HepG2 (cell line): Measurements from ENCODE around the gene ACSL3. TPM values are rescaled to one million over a fixed set of nuclear protein-coding genes. Genes with fewer than 3 reads are reported as not detected.

Source experiments
- AHDC1 ChIP-seq: sonication (generic); formaldehyde crosslinking; IDR thresholded peaks from 2 replicates; pipeline ENCODE4 v1.5.1; 2020; ENCODE audit warnings: mild to moderate bottlenecking, missing genetic modification reagents, borderline replicate concordance
- ATF2 ChIP-seq: sonication (generic); formaldehyde crosslinking; IDR thresholded peaks from 2 replicates; pipeline ENCODE4 v1.4.0; 2020; ENCODE audit warnings: missing genetic modification reagents
- CREM ChIP-seq, 2 experiments: sonication (generic) in 1 of 2; formaldehyde crosslinking in 1 of 2; IDR thresholded peaks; 2 replicates each; pipeline versions ENCODE4 v1.4.0 to v1.6.1; 2016 to 2020; ENCODE audit warnings: antibody characterized with exemption in 1 of 2, mild to moderate bottlenecking in 1 of 2, missing genetic modification reagents in 1 of 2
- HIC2 ChIP-seq: sonication (generic); formaldehyde crosslinking; IDR thresholded peaks from 2 replicates; pipeline ENCODE4 v1.9.0; 2022; ENCODE audit warnings: low read depth, missing genetic modification reagents
- KDM2A ChIP-seq: sonication (generic); formaldehyde crosslinking; IDR thresholded peaks from 2 replicates; pipeline ENCODE4 v1.4.0; 2020; ENCODE audit warnings: low read depth, missing genetic modification reagents, borderline replicate concordance
- MXI1 ChIP-seq: IDR thresholded peaks from 3 replicates; pipeline ENCODE4 v1.6.1; 2012; ENCODE audit warnings: low read depth, low read length, inconsistent platforms, borderline replicate concordance
- ONECUT2 ChIP-seq: sonication (generic); formaldehyde crosslinking; IDR thresholded peaks from 2 replicates; pipeline ENCODE4 v1.4.0; 2020; ENCODE audit warnings: missing genetic modification reagents
- PHB2 ChIP-seq: fragments of 450-650 bp; IDR thresholded peaks from 2 replicates; pipeline ENCODE4 v1.6.1; 2018; ENCODE audit not compliant: partially characterized antibody
- SALL1 ChIP-seq: sonication (generic); formaldehyde crosslinking; IDR thresholded peaks from 2 replicates; pipeline ENCODE4 v1.8.0; 2022; ENCODE audit warnings: mild to moderate bottlenecking, missing genetic modification reagents
- SIN3A ChIP-seq: IDR thresholded peaks from 2 replicates; pipeline ENCODE4 v1.6.1; 2011; ENCODE audit warnings: low read depth, mild to moderate bottlenecking, control low read depth, low read length, borderline replicate concordance
- ZBTB14 ChIP-seq: sonication (generic); formaldehyde crosslinking; IDR thresholded peaks from 2 replicates; pipeline ENCODE4 v1.4.0; 2020; ENCODE audit warnings: missing genetic modification reagents
- ZNF275 ChIP-seq: sonication (generic); formaldehyde crosslinking; IDR thresholded peaks from 2 replicates; pipeline ENCODE4 v1.8.0; 2022; ENCODE audit warnings: missing genetic modification reagents, mild to moderate bottlenecking, inconsistent platforms, borderline replicate concordance
- ZNF501 ChIP-seq: sonication (generic); formaldehyde crosslinking; IDR thresholded peaks from 2 replicates; pipeline ENCODE4 v1.5.1; 2020; ENCODE audit warnings: mild to moderate bottlenecking, moderate library complexity, missing genetic modification reagents
- ZNF567 ChIP-seq: sonication (generic); formaldehyde crosslinking; IDR thresholded peaks from 2 replicates; pipeline ENCODE4 v1.8.1; 2023; ENCODE audit warnings: mild to moderate bottlenecking, missing genetic modification reagents, borderline replicate concordance
- polyA plus RNA-seq, 8 experiments: library from polyadenylated mRNA; depleted of rRNA in 3 of 8; stranded (reverse) in 7 of 8; unstranded in 1 of 8; fragments of >200 nt; fragmentation: Illumina TruSeq in 4 of 8; extraction: Trizol in 4 of 8; gene quantifications; 2 replicates each; pipeline versions ENCODE4 v1.2.1 to v1.2.3, GENCODE V29; 2011 to 2016; ENCODE audit warnings: low read depth in 4 of 8, missing spikeins in 1 of 8, mixed read lengths in 1 of 8; ENCODE audit not compliant: insufficient read depth in 1 of 8
- total RNA-seq, 5 experiments: library from RNA; depleted of rRNA; stranded (reverse); fragments of >200 nt; fragmentation: Illumina TruSeq; extraction: Trizol; gene quantifications; 2 replicates each; pipeline ENCODE4 v1.2.3, GENCODE V29; 2016; ENCODE audit warnings: low read depth in 1 of 5

The ACSL3 gene
- total and polyA plus RNA-seq, 2 of the 13 experiments (the other 11 are each of a cell fraction or from before 2014, with no cell fraction given), result 305 to 365 TPM

- TF ChIP-seq ZNF275 (CRISPR knock-in tag), result no peak
- peak; percentile 13; the same call in 1 of the 2 replicates for TF ChIP-seq AHDC1 (CRISPR knock-in tag)
- no peak for TF ChIP-seq KDM2A (CRISPR knock-in tag)
- peak; percentile 45 for TF ChIP-seq SALL1
- TF ChIP-seq ZNF567 (CRISPR knock-in tag), result no peak
- peak; percentile 89 for TF ChIP-seq ONECUT2
- 0 out of 2 replicates have a peak, but pooled peaks have one; percentile 20 for TF ChIP-seq ATF2
- TF ChIP-seq SIN3A, result 0 out of 2 replicates have a peak, but pooled peaks have one; percentile 32
- no peak for TF ChIP-seq HIC2 (CRISPR knock-in tag)
- TF ChIP-seq MXI1, result no peak
- no peak for TF ChIP-seq PHB2
- no peak for TF ChIP-seq ZBTB14
- TF ChIP-seq ZNF501, result 0 out of 2 replicates have a peak, but pooled peaks have one; percentile 4
- peak; percentile 8; the same call in 1 of the 2 replicates for TF ChIP-seq CREM (IDR thresholded peaks at IDR 0.05)
- no peak for TF ChIP-seq CREM (CRISPR knock-in tag; IDR thresholded peaks at IDR 0.05)
Measured at GRCh38 chr2:222903234-222904220, 42.7 kb downstream of the ACSL3 start (continued).
